ENCODE measurements around the gene HYDIN.
A peak's percentile ranks its signal among the peaks of the same experiment; 100 is the strongest.
"Not testable (repeated sequence)": the region's sequence is repeated elsewhere in the genome, so short reads cannot be mapped to it uniquely, and the experiment has no call there.

Gene HYDIN

DNA sequence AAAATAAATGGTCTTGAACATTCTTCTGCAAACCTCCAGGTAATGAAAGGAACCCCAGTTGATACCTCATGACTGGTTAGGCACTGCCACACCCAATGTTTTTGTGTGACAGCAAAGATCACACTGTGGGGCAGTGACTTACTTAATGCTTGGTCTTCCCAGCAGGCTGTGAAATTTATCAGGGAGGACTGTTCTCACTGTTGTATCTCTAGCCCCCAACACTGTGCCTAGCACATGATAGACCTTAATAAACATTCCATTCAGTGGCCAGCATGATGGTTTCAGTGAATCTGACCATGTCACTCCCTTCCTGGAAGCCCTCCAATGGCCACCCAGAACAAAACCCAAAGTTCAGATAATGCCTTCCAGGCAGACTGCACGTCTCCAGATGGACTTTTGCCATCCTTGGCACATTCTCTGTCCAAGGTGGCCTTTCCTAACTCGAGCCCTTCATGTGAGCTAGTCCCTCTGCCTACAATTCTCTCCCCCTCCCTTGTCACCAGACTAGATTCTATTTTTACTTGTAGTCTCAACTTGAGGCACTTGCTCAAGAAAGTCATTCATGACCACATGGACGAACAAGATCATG lies 206.6 kb downstream of the HYDIN start:
- not testable (repeated sequence) for H3K9ac ChIP-seq (ENCODE audit: low read length); DNase-seq; H4K8ac ChIP-seq (ENCODE audit: low read depth, low read length); H3K4me1 ChIP-seq (ENCODE audit: control insufficient read depth, low read depth, low read length); H2BK5ac ChIP-seq (ENCODE audit: low read length); H3K4me3 ChIP-seq (ENCODE audit: low read length); H3K4me2 ChIP-seq (ENCODE audit: low read length); H3K56ac ChIP-seq (ENCODE audit: low read length); H2BK15ac ChIP-seq (replicated peaks; ENCODE audit: low read depth); H2AK5ac ChIP-seq (ENCODE audit: low read length); H3K23ac ChIP-seq (ENCODE audit: low read length); H4K5ac ChIP-seq (ENCODE audit: low read length); H3K18ac ChIP-seq (ENCODE audit: low read length); H3K4ac ChIP-seq (ENCODE audit: low read depth, low read length); H3K27me3 ChIP-seq (ENCODE audit: insufficient read depth, low read length, poor library complexity); H3K79me2 ChIP-seq (ENCODE audit: control insufficient read depth, insufficient read depth, low read length); H3K79me1 ChIP-seq (ENCODE audit: low read length); H2BK120ac ChIP-seq (ENCODE audit: low read depth, low read length); H3K27ac ChIP-seq (ENCODE audit: low read depth, low read length); H3K36me3 ChIP-seq (ENCODE audit: control insufficient read depth, insufficient read depth, low read length)
- no CpG with 5 or more reads among the region's 3 CpGs for WGBS (ENCODE audit: extremely low coverage, insufficient coverage, low lambda C conversion rate)

DNA sequence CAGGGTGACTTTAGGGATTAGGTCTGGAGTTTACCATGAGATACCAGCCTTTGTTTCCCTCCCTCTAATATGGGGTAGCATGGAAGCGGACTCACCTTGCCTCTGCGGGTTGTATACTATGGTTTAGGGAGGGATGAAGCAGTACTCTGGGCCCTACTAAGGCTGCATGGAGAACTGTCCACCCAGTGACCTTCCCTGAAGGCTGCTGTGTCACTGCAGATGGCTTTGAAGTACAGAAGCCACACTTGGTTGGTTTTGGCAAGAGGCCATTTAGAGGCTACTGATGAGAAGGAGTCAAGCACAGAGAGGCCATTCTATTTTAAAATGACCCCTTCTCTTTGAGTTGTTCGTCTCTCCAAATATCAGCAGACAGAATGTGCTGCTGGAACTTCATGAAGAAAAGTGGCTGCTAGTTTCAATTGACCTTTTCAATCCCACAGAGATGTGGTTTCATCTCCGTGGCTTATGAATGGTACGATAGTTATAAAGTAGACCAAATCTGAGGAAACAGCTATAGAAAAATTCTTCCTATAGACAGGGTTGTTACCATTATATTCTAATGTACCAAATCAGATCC lies 208.5 kb downstream of the HYDIN start:
- not testable (repeated sequence) for H2BK15ac ChIP-seq (replicated peaks; ENCODE audit: low read depth); H2AK5ac ChIP-seq (ENCODE audit: low read length); H4K5ac ChIP-seq (ENCODE audit: low read length); H3K79me2 ChIP-seq (ENCODE audit: control insufficient read depth, insufficient read depth, low read length); H3K4me2 ChIP-seq (ENCODE audit: low read length); H3K36me3 ChIP-seq (ENCODE audit: control insufficient read depth, insufficient read depth, low read length); DNase-seq; H3K9ac ChIP-seq (ENCODE audit: low read length); H3K4me1 ChIP-seq (ENCODE audit: control insufficient read depth, low read depth, low read length); H2BK5ac ChIP-seq (ENCODE audit: low read length); H3K18ac ChIP-seq (ENCODE audit: low read length); H4K8ac ChIP-seq (ENCODE audit: low read depth, low read length); H3K27me3 ChIP-seq (ENCODE audit: insufficient read depth, low read length, poor library complexity); H3K4me3 ChIP-seq (ENCODE audit: low read length); H3K79me1 ChIP-seq (ENCODE audit: low read length); H2BK120ac ChIP-seq (ENCODE audit: low read depth, low read length); H3K27ac ChIP-seq (ENCODE audit: low read depth, low read length); H3K56ac ChIP-seq (ENCODE audit: low read length); H3K4ac ChIP-seq (ENCODE audit: low read depth, low read length); H3K23ac ChIP-seq (ENCODE audit: low read length)
- no CpG with 5 or more reads among the region's 5 CpGs for WGBS (ENCODE audit: extremely low coverage, insufficient coverage, low lambda C conversion rate)

- H3K23ac ChIP-seq (ENCODE audit: low read length); H3K79me2 ChIP-seq (ENCODE audit: control insufficient read depth, insufficient read depth, low read length); H3K27ac ChIP-seq (ENCODE audit: low read depth, low read length); H2BK120ac ChIP-seq (ENCODE audit: low read depth, low read length); H4K5ac ChIP-seq (ENCODE audit: low read length); H3K4ac ChIP-seq (ENCODE audit: low read depth, low read length); H3K36me3 ChIP-seq (ENCODE audit: control insufficient read depth, insufficient read depth, low read length); H4K8ac ChIP-seq (ENCODE audit: low read depth, low read length); H3K9ac ChIP-seq (ENCODE audit: low read length); H2BK15ac ChIP-seq (replicated peaks; ENCODE audit: low read depth); H2BK5ac ChIP-seq (ENCODE audit: low read length); H3K79me1 ChIP-seq (ENCODE audit: low read length); H2AK5ac ChIP-seq (ENCODE audit: low read length); H3K4me3 ChIP-seq (ENCODE audit: low read length); H3K27me3 ChIP-seq (ENCODE audit: insufficient read depth, low read length, poor library complexity); H3K56ac ChIP-seq (ENCODE audit: low read length); H3K4me2 ChIP-seq (ENCODE audit: low read length); DNase-seq; H3K4me1 ChIP-seq (ENCODE audit: control insufficient read depth, low read depth, low read length); H3K18ac ChIP-seq (ENCODE audit: low read length): not testable (repeated sequence)
- WGBS (ENCODE audit: extremely low coverage, insufficient coverage, low lambda C conversion rate): no CpG with 5 or more reads among the region's 6 CpGs
These were observed 211.3 kb downstream of the HYDIN start for GRCh38 chr16:71019067-71019682.

DNA sequence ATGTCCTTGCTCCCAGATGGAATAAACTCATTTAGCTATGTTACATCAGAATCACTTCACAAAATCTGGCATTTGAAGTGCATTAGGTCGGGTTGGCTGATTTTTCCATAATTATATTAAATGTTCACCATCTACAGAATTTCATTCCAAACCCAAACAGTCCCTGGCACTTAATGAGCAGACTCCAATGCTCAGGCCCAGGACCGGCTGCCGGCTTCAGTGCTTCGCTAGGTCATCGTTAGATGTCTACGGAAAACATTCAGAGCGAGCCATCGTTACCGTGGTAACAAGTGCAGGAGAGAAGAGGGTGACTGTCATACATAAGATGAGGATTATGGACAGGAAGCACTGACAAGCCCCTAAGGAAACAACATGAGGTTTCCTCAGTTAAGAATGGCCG lies 215.1 kb downstream of the HYDIN start:
- not testable (repeated sequence) for H3K4me3 ChIP-seq (ENCODE audit: low read length); H3K79me2 ChIP-seq (ENCODE audit: control insufficient read depth, insufficient read depth, low read length); H3K4ac ChIP-seq (ENCODE audit: low read depth, low read length); H3K27me3 ChIP-seq (ENCODE audit: insufficient read depth, low read length, poor library complexity); H3K4me1 ChIP-seq (ENCODE audit: control insufficient read depth, low read depth, low read length); H3K18ac ChIP-seq (ENCODE audit: low read length); H2BK120ac ChIP-seq (ENCODE audit: low read depth, low read length); H3K23ac ChIP-seq (ENCODE audit: low read length); DNase-seq; H3K79me1 ChIP-seq (ENCODE audit: low read length); H2BK15ac ChIP-seq (replicated peaks; ENCODE audit: low read depth); H3K56ac ChIP-seq (ENCODE audit: low read length); H2AK5ac ChIP-seq (ENCODE audit: low read length); H2BK5ac ChIP-seq (ENCODE audit: low read length); H4K5ac ChIP-seq (ENCODE audit: low read length); H3K36me3 ChIP-seq (ENCODE audit: control insufficient read depth, insufficient read depth, low read length); H3K27ac ChIP-seq (ENCODE audit: low read depth, low read length); H4K8ac ChIP-seq (ENCODE audit: low read depth, low read length); H3K9ac ChIP-seq (ENCODE audit: low read length); H3K4me2 ChIP-seq (ENCODE audit: low read length)
- no CpG with 5 or more reads among the region's 10 CpGs for WGBS (ENCODE audit: extremely low coverage, insufficient coverage, low lambda C conversion rate)

DNA sequence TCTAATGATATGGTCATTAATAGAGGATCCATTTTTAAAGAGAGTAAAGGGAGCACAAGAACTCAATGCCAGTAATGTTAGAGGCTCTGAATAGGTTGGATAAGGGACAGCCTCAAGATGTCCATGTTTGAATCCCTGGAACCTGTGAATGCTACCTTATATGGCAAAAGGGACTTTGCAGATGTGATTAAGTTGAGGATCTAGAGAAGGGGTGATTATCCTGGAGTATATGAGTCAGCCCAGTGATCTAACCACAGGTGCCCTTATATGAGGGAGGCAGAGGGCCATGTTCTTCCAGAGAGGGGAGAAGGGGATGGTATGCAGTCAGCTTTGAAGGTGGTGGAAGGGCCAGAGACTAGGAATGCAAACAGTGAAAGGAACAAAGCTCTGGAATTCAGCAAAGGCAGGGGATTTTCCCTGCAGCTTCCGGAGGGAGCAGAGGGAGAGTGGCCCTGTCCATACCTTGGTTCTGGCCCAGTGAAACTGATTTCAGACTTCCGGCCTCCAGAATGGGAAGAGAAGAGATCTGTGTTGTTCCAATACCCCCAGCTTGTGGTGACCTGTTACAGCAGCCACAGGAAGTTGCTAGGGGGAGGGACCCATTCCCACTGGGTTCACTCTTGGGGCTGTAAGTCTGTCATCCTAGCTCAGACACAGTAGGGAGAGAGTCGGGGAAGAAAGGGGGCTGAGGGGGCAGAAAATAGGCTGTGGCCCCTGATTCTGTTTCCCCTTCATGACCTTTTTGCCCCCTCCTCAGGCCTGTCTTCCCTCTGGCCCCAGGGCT lies 220.9 kb downstream of the HYDIN start:
- peak; percentile 44 for DNase-seq
- not testable (repeated sequence) for H3K79me1 ChIP-seq (ENCODE audit: low read length); H2BK120ac ChIP-seq (ENCODE audit: low read depth, low read length); H2BK15ac ChIP-seq (replicated peaks; ENCODE audit: low read depth); H3K79me2 ChIP-seq (ENCODE audit: control insufficient read depth, insufficient read depth, low read length); H3K23ac ChIP-seq (ENCODE audit: low read length); H3K27ac ChIP-seq (ENCODE audit: low read depth, low read length); H4K5ac ChIP-seq (ENCODE audit: low read length); H3K27me3 ChIP-seq (ENCODE audit: insufficient read depth, low read length, poor library complexity); H3K56ac ChIP-seq (ENCODE audit: low read length); H3K9ac ChIP-seq (ENCODE audit: low read length); H3K4me1 ChIP-seq (ENCODE audit: control insufficient read depth, low read depth, low read length); H3K36me3 ChIP-seq (ENCODE audit: control insufficient read depth, insufficient read depth, low read length); H3K4me3 ChIP-seq (ENCODE audit: low read length); H4K8ac ChIP-seq (ENCODE audit: low read depth, low read length); H2BK5ac ChIP-seq (ENCODE audit: low read length); H3K4me2 ChIP-seq (ENCODE audit: low read length); H2AK5ac ChIP-seq (ENCODE audit: low read length); H3K4ac ChIP-seq (ENCODE audit: low read depth, low read length); H3K18ac ChIP-seq (ENCODE audit: low read length)
- no CpG with 5 or more reads among the region's 3 CpGs for WGBS (ENCODE audit: extremely low coverage, insufficient coverage, low lambda C conversion rate)

Data from mesendoderm (in vitro differentiated cells).